ENCODE measurements around the gene SORBS1.

- TF ChIP-seq EZH2phosphoT487 (IDR thresholded peaks at IDR 0.05; ENCODE audit: low read length) = no peak
- no peak for TF ChIP-seq EZH2 (optimal IDR thresholded peaks at IDR 0.05; ENCODE audit: low read depth, low read length)
- no peak for TF ChIP-seq CTCF (IDR thresholded peaks at IDR 0.05; ENCODE audit: low read length)
These were observed 163.4 kb downstream of the SORBS1 start for GRCh38 chr10:95397747-95398146.
